MM.1S (cell line): Measurements from ENCODE around the gene DHX8.

Experiments used
- DNase-seq: peaks from one replicate; pipeline ENCODE4 v3.0.0-alpha.2; 2015
- H2AFZ ChIP-seq: fragments of 300-600 bp; sonication (generic); 2 replicates; pipeline ENCODE4 v1.6.0; 2016; ENCODE audit warnings: antibody characterized with exemption, low read length
- H3F3A ChIP-seq: fragments of 300-600 bp; sonication (generic); 2 replicates; pipeline ENCODE4 v1.6.1; 2016; ENCODE audit warnings: mild to moderate bottlenecking, antibody characterized with exemption, low read length, moderate library complexity, mixed read lengths; ENCODE audit not compliant: insufficient read depth
- H3K27ac ChIP-seq: fragments of 300-600 bp; sonication (generic); 2 replicates; pipeline ENCODE4 v1.5.1; 2016; ENCODE audit warnings: mild to moderate bottlenecking, low read length
- H3K27me3 ChIP-seq: fragments of 300-600 bp; sonication (generic); replicated peaks from 2 replicates; pipeline ENCODE4 v1.6.0; 2016; ENCODE audit warnings: low read length; ENCODE audit not compliant: insufficient read depth
- H3K36me3 ChIP-seq: fragments of 300-600 bp; sonication (generic); replicated peaks from 2 replicates; pipeline ENCODE4 v1.6.1; 2016; ENCODE audit warnings: mild to moderate bottlenecking, low read length, mixed read lengths; ENCODE audit not compliant: insufficient read depth
- H3K4me1 ChIP-seq: fragments of 300-600 bp; sonication (generic); 2 replicates; pipeline ENCODE4 v1.6.1; 2016; ENCODE audit warnings: low read length, mixed read lengths
- H3K4me2 ChIP-seq: fragments of 300-600 bp; sonication (generic); 2 replicates; pipeline ENCODE4 v1.6.0; 2016; ENCODE audit warnings: low read depth, low read length
- H3K4me3 ChIP-seq: fragments of 300-600 bp; sonication (generic); 2 replicates; pipeline ENCODE4 v1.5.1; 2016; ENCODE audit warnings: low read length, mixed read lengths
- H3K79me2 ChIP-seq: fragments of 300-600 bp; sonication (generic); 2 replicates; pipeline ENCODE4 v1.6.1; 2016; ENCODE audit warnings: mixed run types, low read length, mixed read lengths
- H3K9ac ChIP-seq: fragments of 300-600 bp; sonication (generic); 2 replicates; pipeline ENCODE4 v1.6.1; 2016; ENCODE audit warnings: low read length, mixed read lengths
- H3K9me2 ChIP-seq: fragments of 300-600 bp; sonication (generic); replicated peaks from 2 replicates; pipeline ENCODE4 v1.6.1; 2016; ENCODE audit warnings: mild to moderate bottlenecking, low read length, mixed read lengths; ENCODE audit not compliant: insufficient read depth
- H3K9me3 ChIP-seq: fragments of 300-600 bp; sonication (generic); replicated peaks from 2 replicates; pipeline ENCODE4 v1.6.1; 2016; ENCODE audit warnings: mild to moderate bottlenecking, low read length, mixed read lengths; ENCODE audit not compliant: insufficient read depth
- H4K20me1 ChIP-seq: fragments of 300-600 bp; sonication (generic); 2 replicates; pipeline ENCODE4 v1.6.1; 2016; ENCODE audit warnings: mild to moderate bottlenecking, low read length, moderate library complexity, mixed read lengths; ENCODE audit not compliant: insufficient read depth
- CTCF ChIP-seq: fragments of 300-600 bp; sonication (generic); IDR thresholded peaks from 2 replicates; pipeline ENCODE4 v1.5.1; 2016; ENCODE audit warnings: antibody characterized with exemption, low read length, mixed read lengths
- EZH2 ChIP-seq: fragments of 300-600 bp; sonication (generic); optimal IDR thresholded peaks from 2 replicates; pipeline ENCODE3; 2017; ENCODE audit warnings: low read depth, mild to moderate bottlenecking, antibody characterized with exemption, low read length, mixed read lengths
- EZH2phosphoT487 ChIP-seq: fragments of 300-600 bp; sonication (generic); IDR thresholded peaks from 2 replicates; pipeline ENCODE4 v1.6.1; 2018; ENCODE audit warnings: antibody characterized with exemption, low read length

DHX8 gene

GRCh38 chr17:43530288-43531081 lies 46.7 kb downstream of the DHX8 start:
- Histone ChIP-seq H3K79me2 (no peaks in the 10 kb centered on the region), H3K9me2 (no peaks in the 10 kb centered on the region), H3K4me3 (no peak overlapping the region), H3K9me3 (no peaks in the 10 kb centered on the region), H3K4me2 (no peak overlapping the region), H2AFZ (no peak overlapping the region), H3K9ac (no peak overlapping the region), H3K36me3 (no peaks in the 10 kb centered on the region), H3K27me3 (no peaks in the 10 kb centered on the region), H3K27ac (no peak overlapping the region), H3F3A (no peaks in the 10 kb centered on the region), H3K4me1 (no peaks in the 10 kb centered on the region), H4K20me1 (no peaks in the 10 kb centered on the region)
- TF ChIP-seq CTCF, result no peak
- no peak for TF ChIP-seq EZH2
- no peak for TF ChIP-seq EZH2phosphoT487
- DNase-seq, result no peak

- Histone ChIP-seq H4K20me1 (no peaks in the 10 kb centered on the region), H3K79me2 (no peaks in the 10 kb centered on the region), H3K27me3 (no peaks in the 10 kb centered on the region), H3K9me3 (no peaks in the 10 kb centered on the region), H3K36me3 (no peaks in the 10 kb centered on the region), H3K4me3 (no peak overlapping the region), H3K4me2 (no peak overlapping the region), H3K9me2 (no peaks in the 10 kb centered on the region), H3K9ac (no peak overlapping the region), H3F3A (no peaks in the 10 kb centered on the region), H3K27ac (no peak overlapping the region), H2AFZ (no peak overlapping the region), H3K4me1 (no peaks in the 10 kb centered on the region)
- TF ChIP-seq EZH2phosphoT487 (no peak), EZH2 (no peak), CTCF (no peak)
- no peak for DNase-seq
Measured at GRCh38 chr17:43531082-43531378, 47.3 kb downstream of the DHX8 start.

- no peak overlapping the region for H3K9ac ChIP-seq
- no peaks in the 10 kb centered on the region for H4K20me1 ChIP-seq
- H3K4me3 ChIP-seq, result no peak overlapping the region
- no peaks in the 10 kb centered on the region for H3F3A ChIP-seq
- H3K36me3 ChIP-seq, result no peaks in the 10 kb centered on the region
- H3K4me2 ChIP-seq, result no peak overlapping the region
- H3K4me1 ChIP-seq, result no peaks in the 10 kb centered on the region
- H3K27ac ChIP-seq, result no peak overlapping the region
- no peak for TF ChIP-seq EZH2
- no peak for TF ChIP-seq EZH2phosphoT487
- no peak for TF ChIP-seq CTCF
- H3K9me3 ChIP-seq, result no peaks in the 10 kb centered on the region
- no peak for DNase-seq
- H3K27me3 ChIP-seq, result no peaks in the 10 kb centered on the region
- no peaks in the 10 kb centered on the region for H3K79me2 ChIP-seq
- no peak overlapping the region for H2AFZ ChIP-seq
- no peaks in the 10 kb centered on the region for H3K9me2 ChIP-seq
Measured at GRCh38 chr17:43531955-43532354, 48.2 kb downstream of the DHX8 start.
